ENCODE measurements around the gene ELMO1.

The ELMO1 gene

GRCh38 chr7:37112876-37113275 lies 335.8 kb downstream of the ELMO1 start:
- ChIA-PET POLR2A (no interaction called here), CTCF (interaction anchor here (1.0 to 1.6 kb wide), 2 partner anchors 58 to 69 kb away, joined by 3 read pairs; no protein-coding TSS in a partner anchor)
- DNase-seq (ENCODE audit: extremely low spot score), result no peak
- TF ChIP-seq, protein P1, sequence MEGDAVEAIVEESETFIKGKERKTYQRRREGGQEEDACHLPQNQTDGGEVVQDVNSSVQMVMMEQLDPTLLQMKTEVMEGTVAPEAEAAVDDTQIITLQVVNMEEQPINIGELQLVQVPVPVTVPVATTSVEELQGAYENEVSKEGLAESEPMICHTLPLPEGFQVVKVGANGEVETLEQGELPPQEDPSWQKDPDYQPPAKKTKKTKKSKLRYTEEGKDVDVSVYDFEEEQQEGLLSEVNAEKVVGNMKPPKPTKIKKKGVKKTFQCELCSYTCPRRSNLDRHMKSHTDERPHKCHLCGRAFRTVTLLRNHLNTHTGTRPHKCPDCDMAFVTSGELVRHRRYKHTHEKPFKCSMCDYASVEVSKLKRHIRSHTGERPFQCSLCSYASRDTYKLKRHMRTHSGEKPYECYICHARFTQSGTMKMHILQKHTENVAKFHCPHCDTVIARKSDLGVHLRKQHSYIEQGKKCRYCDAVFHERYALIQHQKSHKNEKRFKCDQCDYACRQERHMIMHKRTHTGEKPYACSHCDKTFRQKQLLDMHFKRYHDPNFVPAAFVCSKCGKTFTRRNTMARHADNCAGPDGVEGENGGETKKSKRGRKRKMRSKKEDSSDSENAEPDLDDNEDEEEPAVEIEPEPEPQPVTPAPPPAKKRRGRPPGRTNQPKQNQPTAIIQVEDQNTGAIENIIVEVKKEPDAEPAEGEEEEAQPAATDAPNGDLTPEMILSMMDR (IDR thresholded peaks at IDR 0.05; ENCODE audit: control extremely low read depth, extremely low read depth, low read depth, missing control alignments), result no peak

GRCh38 chr7:37112218-37112617 lies 336.4 kb downstream of the ELMO1 start:
- CTCF ChIA-PET, result interaction anchor here (1.6 kb wide), 1 partner anchor 57 kb away, joined by 3 read pairs; no protein-coding TSS in a partner anchor
- DNase-seq (ENCODE audit: extremely low spot score), result no peak
- TF ChIP-seq, protein P1 (IDR thresholded peaks at IDR 0.05; ENCODE audit: control extremely low read depth, extremely low read depth, low read depth, missing control alignments), result no peak
- POLR2A ChIA-PET, result no interaction called here

- ChIA-PET POLR2A (no interaction called here), CTCF (interaction anchor here (0.6 to 1.1 kb wide), 2 partner anchors 11 to 16 kb away, joined by 3 to 5 read pairs; no protein-coding TSS in a partner anchor)
- DNase-seq (ENCODE audit: extremely low spot score), result no peak
- TF ChIP-seq, protein P1 (IDR thresholded peaks at IDR 0.05; ENCODE audit: control extremely low read depth, extremely low read depth, low read depth, missing control alignments), result no peak
These were observed 337.2 kb downstream of the ELMO1 start for GRCh38 chr7:37111459-37111858.

DNA sequence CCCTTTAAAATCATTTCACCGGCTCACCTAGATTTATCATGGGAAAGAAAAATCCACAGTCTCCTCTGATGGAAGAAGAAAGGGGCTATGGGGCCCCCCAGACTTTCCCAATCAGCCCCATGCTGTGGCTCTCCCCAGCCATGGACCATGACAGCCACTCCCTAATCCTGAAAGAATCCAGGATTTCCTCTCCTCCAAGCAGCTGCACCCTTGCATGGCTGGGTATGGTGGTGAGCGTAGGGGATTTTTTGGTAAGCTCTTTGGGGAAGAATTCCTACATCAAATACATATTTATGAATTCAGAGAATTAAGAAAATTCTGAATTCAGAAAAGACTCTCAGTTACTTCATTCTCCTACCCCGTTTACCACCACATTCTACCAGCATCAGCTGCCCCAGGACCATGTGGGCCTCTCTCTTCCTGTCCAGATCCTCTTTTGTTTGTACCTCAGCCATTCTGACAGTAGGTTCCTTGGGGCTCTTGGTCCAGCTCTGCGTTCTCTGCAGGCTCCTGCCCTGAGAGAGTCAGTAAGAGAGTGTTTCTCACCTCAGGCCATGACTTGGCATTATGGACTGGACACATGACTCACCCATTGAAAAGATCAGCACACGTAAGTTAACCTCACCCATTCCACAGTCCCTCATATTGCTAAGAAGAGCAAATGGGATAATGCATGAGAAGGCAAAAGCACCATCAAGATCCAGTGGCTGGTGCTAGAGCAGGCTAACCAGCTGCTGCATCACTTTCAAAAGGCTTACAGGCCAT lies 337.8 kb downstream of the ELMO1 start:
- TF ChIP-seq, protein P1 (IDR thresholded peaks at IDR 0.05; ENCODE audit: control extremely low read depth, extremely low read depth, low read depth, missing control alignments), result no peak
- CTCF ChIA-PET, result interaction anchor here (0.6 to 1.1 kb wide), 2 partner anchors 10 to 16 kb away, joined by 3 to 5 read pairs; no protein-coding TSS in a partner anchor
- POLR2A ChIA-PET, result no interaction called here

GRCh38 chr7:37109843-37110242 lies 338.8 kb downstream of the ELMO1 start:
- TF ChIP-seq, protein P1 (IDR thresholded peaks at IDR 0.05; ENCODE audit: control extremely low read depth, extremely low read depth, low read depth, missing control alignments), result no peak
- DNase-seq (ENCODE audit: extremely low spot score), result no peak
- ChIA-PET CTCF (no interaction called here), POLR2A (no interaction called here)

More for the DNA sequence above, 337.8 kb downstream of the ELMO1 start:
- DNase-seq (ENCODE audit: extremely low spot score), result no peak

- TF ChIP-seq, protein P1 (IDR thresholded peaks at IDR 0.05; ENCODE audit: control extremely low read depth, extremely low read depth, low read depth, missing control alignments), result no peak
- no peak for DNase-seq (ENCODE audit: extremely low spot score)
- ChIA-PET CTCF (no interaction called here), POLR2A (no interaction called here)
These were observed 339.5 kb downstream of the ELMO1 start for GRCh38 chr7:37109016-37109683.
